Body of pancreas (tissue), 4 donors: ENCODE results near the gene EML6. TPM values are rescaled to one million over a fixed set of nuclear protein-coding genes. Genes with fewer than 3 reads are reported as not detected.

Source experiments
- ATAC-seq: fragments of 150-250 bp; one replicate; pipeline ENCODE4 v1.9.1; 2016
- DNase-seq, 4 donors: peaks; one replicate each; pipeline ENCODE4 v3.0.0-alpha.2; 2019
- H3K27ac ChIP-seq, 4 donors: fragments of 200-600 bp; sonication (generic); 1 replicate in 3 of 4; 2 replicates in 1 of 4; pipeline versions ENCODE4 v1.5.1 to v1.6.1; 2016 to 2019; ENCODE audit warnings: mild to moderate bottlenecking in 1 of 4, mixed read lengths in 1 of 4, moderate library complexity in 1 of 4
- H3K27me3 ChIP-seq, 2 donors: fragments of 200-600 bp; sonication (generic); one replicate each; pipeline ENCODE4 v1.6.0; 2016; ENCODE audit warnings: mild to moderate bottlenecking in 1 of 2
- H3K36me3 ChIP-seq, 2 donors: fragments of 200-600 bp; sonication (generic); replicated peaks in 1 of 2; 2 replicates each; pipeline ENCODE4 v1.5.1; 2016; ENCODE audit warnings: low read depth in 2 of 2; ENCODE audit not compliant: insufficient read depth in 1 of 2
- H3K4me1 ChIP-seq: fragments of 200-600 bp; sonication (generic); one replicate; pipeline ENCODE4 v1.6.0; 2016
- H3K4me3 ChIP-seq, 2 donors: fragments of 200-600 bp; sonication (generic); 1 replicate in 1 of 2; 2 replicates in 1 of 2; pipeline ENCODE4 v1.5.1; 2016 to 2019
- H3K9me3 ChIP-seq, 3 donors: fragments of 200-600 bp; sonication (generic); 1 replicate in 2 of 3; 2 replicates in 1 of 3; pipeline ENCODE4 v1.5.1; 2016
- POLR2A ChIP-seq, 3 donors: fragments of 450-650 bp; IDR thresholded peaks; one replicate each; pipeline ENCODE4 v1.6.1; 2016; ENCODE audit warnings: antibody characterized with exemption in 3 of 3, mild to moderate bottlenecking in 2 of 3
- WGBS, 2 donors: methylation state at CpG; one replicate each; pipeline ENCODE4 v1.1.5; 2017; 5-methylcytosine and 5-hydroxymethylcytosine counted together
- intact Hi-C: fragments of 100-400 bp; cut with DNase I; formaldehyde crosslinking; loops from one replicate; pipeline ENCODE4 v1.15.1; 2023
- total RNA-seq, 2 donors: library from RNA; depleted of rRNA; stranded (reverse); fragments of >200 nt; gene quantifications; one replicate each; pipeline ENCODE4 v1.1.0, GENCODE V29; 2016
- TF ChIP-seq, protein P1 (sequence below), 7 experiments: fragments of 450-650 bp in 4 of 7; fragments of 200-600 bp in 3 of 7; sonication (generic) in 3 of 7; IDR thresholded peaks; one replicate each; pipeline ENCODE4 v1.5.1; 2016 to 2019; ENCODE audit warnings: antibody characterized with exemption in 7 of 7

EML6 gene
- total RNA-seq, 2 donors from 2014 or later = 2.3 to 2.6 TPM

DNA sequence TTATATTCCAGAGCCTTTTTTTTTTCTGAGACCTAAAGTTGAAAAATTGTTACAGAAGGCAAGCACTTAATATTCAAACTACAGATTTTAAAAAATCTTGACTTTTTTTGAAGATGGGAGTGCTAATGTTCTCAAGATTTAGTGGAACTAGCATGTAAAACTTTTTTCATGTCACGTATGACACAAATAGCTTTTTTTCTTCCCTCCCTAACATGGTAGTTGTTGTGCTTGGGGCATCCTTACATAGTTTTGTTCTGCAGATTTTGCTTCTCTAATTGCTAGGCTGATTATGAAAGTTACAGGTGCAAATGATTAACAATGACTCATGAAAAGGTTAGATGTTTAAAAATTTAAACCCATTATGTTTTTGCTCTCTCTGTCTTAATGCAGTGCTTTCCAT lies 3.0 kb downstream of the EML6 start:
- peaks cover 11% of the 10 kb centered on the region for H3K4me1 ChIP-seq
- H3K4me3 ChIP-seq = no peak overlapping the region
- WGBS, 2 donors = 79 to 89% methylated on average over 1 of the region's 1 CpG
- H3K27ac ChIP-seq = no peak overlapping the region
- intact Hi-C loops = no loop called here
- no peaks in the 10 kb centered on the region for H3K9me3 ChIP-seq
- TF ChIP-seq, protein P1, sequence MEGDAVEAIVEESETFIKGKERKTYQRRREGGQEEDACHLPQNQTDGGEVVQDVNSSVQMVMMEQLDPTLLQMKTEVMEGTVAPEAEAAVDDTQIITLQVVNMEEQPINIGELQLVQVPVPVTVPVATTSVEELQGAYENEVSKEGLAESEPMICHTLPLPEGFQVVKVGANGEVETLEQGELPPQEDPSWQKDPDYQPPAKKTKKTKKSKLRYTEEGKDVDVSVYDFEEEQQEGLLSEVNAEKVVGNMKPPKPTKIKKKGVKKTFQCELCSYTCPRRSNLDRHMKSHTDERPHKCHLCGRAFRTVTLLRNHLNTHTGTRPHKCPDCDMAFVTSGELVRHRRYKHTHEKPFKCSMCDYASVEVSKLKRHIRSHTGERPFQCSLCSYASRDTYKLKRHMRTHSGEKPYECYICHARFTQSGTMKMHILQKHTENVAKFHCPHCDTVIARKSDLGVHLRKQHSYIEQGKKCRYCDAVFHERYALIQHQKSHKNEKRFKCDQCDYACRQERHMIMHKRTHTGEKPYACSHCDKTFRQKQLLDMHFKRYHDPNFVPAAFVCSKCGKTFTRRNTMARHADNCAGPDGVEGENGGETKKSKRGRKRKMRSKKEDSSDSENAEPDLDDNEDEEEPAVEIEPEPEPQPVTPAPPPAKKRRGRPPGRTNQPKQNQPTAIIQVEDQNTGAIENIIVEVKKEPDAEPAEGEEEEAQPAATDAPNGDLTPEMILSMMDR (IDR thresholded peaks at IDR 0.05) = no peak
- no peak for TF ChIP-seq POLR2A (IDR thresholded peaks at IDR 0.05)
- H3K27me3 ChIP-seq = no peaks in the 10 kb centered on the region
- ATAC-seq (no peak), DNase-seq (no peak)
- H3K36me3 ChIP-seq = no peaks in the 10 kb centered on the region

- Histone ChIP-seq H3K4me3 (no peak overlapping the region), H3K9me3 (no peaks in the 10 kb centered on the region), H3K4me1 (peaks cover 11% of the 10 kb centered on the region), H3K27me3 (no peaks in the 10 kb centered on the region), H3K36me3 (no peaks in the 10 kb centered on the region), H3K27ac (no peak overlapping the region)
- intact Hi-C loops = no loop called here
- DNase-seq (no peak), ATAC-seq (no peak)
- 73 to 81% methylated on average over 2 of the region's 2 CpGs for WGBS, 2 donors
- no peak for TF ChIP-seq POLR2A (IDR thresholded peaks at IDR 0.05)
- TF ChIP-seq, protein P1 (IDR thresholded peaks at IDR 0.05) = no peak
Measured at GRCh38 chr2:54726940-54727339, 3.5 kb downstream of the EML6 start.

DNA sequence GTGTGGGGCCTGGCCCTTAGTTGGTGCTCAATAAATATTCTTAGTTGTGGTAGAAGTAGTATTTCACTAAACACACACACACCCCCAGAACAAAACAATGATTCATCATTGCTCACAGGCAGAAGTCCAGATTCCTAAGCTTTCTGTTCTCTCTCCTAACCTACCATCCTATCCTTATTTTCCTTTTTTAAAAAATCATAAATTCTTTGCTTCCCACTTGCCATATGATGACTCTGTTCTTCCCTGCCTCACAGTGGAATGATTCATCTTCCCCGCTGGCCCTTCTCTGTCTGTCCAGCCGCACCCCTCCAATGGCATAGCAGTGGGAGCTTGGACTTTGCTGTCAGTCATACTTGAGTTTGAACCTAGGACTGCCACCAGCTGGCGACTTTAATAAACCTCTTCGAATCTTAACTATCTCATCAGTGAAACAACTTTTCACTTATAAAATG lies 5.2 kb downstream of the EML6 start:
- Histone ChIP-seq H3K4me1 (peaks cover 5% of the 10 kb centered on the region), H3K27ac (no peak overlapping the region), H3K9me3 (no peaks in the 10 kb centered on the region), H3K27me3 (no peaks in the 10 kb centered on the region), H3K4me3 (no peak overlapping the region), H3K36me3 (no peaks in the 10 kb centered on the region)
- TF ChIP-seq, protein P1 (IDR thresholded peaks at IDR 0.05) = no peak
- no peak for TF ChIP-seq POLR2A (IDR thresholded peaks at IDR 0.05)
- 77 to 88% methylated on average over 4 of the region's 4 CpGs for WGBS, 2 donors
- no peak for ATAC-seq
- no peak for DNase-seq
- intact Hi-C loops = no loop called here

DNA sequence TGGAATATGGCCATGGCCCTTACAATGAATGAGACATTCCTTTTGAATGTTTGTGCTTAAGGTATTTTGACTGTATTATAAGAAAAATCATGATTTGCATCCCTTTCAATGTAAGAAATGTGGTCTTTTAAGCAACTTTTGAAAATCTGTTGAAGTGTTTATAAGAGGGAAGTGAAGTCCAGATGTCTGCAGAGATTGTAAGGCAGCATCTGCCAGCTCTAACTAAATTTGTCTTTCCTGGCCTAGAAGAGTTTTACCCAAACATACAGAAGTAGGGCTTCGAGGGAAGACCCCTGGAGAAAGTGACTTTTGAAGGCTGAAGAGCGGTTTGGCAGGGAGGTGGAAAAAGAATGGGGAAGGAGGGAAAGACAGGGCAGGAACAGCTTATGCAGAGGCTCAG lies 12.2 kb downstream of the EML6 start:
- ATAC-seq (no peak), DNase-seq (no peak)
- no peaks in the 10 kb centered on the region for H3K9me3 ChIP-seq
- H3K27me3 ChIP-seq = no peaks in the 10 kb centered on the region
- 62 to 67% methylated on average over 2 of the region's 2 CpGs for WGBS, 2 donors
- TF ChIP-seq, protein P1 (IDR thresholded peaks at IDR 0.05) = no peak
- TF ChIP-seq POLR2A (IDR thresholded peaks at IDR 0.05) = no peak
- H3K36me3 ChIP-seq = no peaks in the 10 kb centered on the region
- no peak overlapping the region for H3K4me3 ChIP-seq
- no peak overlapping the region for H3K27ac ChIP-seq
- intact Hi-C loops = no loop called here
- peaks cover 5% of the 10 kb centered on the region for H3K4me1 ChIP-seq

DNA sequence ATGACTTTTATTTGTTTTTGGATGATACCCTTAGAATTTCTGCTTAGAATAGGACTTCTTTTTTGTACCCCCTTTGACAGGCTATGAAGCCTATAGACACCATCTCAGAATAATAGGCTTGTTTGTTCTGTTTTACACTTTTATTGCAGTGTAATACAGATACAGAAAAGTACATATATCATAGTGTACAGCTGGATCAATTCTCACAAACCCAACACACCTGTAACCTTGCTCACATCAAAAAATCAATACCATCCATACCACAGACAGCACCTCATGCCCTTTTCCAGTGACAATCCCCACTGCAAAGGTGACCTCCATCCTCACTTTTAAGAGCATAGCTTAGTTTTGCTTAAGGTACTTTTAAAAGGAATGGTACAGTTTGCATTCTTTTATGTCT lies 14.8 kb downstream of the EML6 start:
- DNase-seq = no peak
- ATAC-seq = no peak
- H3K36me3 ChIP-seq = no peaks in the 10 kb centered on the region
- H3K4me1 ChIP-seq = peaks cover 5% of the 10 kb centered on the region
- no peak overlapping the region for H3K27ac ChIP-seq
- H3K9me3 ChIP-seq = no peaks in the 10 kb centered on the region
- H3K27me3 ChIP-seq = no peaks in the 10 kb centered on the region
- H3K4me3 ChIP-seq = no peak overlapping the region
- intact Hi-C loops = no loop called here
- TF ChIP-seq POLR2A (IDR thresholded peaks at IDR 0.05) = no peak
- TF ChIP-seq, protein P1 (IDR thresholded peaks at IDR 0.05) = no peak
